DOHH2 (cell line): ENCODE measurements around the gene CMSS1.

Experiments used
- H3F3A ChIP-seq: fragments of 200-600 bp; sonication (generic), shearing (Covaris generic); 2 replicates; pipeline ENCODE4 v1.6.0; 2016; ENCODE audit warnings: antibody characterized with exemption, mild to moderate bottlenecking; ENCODE audit not compliant: control insufficient read depth, insufficient read depth
- H3K27ac ChIP-seq: fragments of 200-600 bp; sonication (generic); 2 replicates; pipeline ENCODE4 v1.5.1; 2014; ENCODE audit warnings: low read depth, mild to moderate bottlenecking, low read length, moderate library complexity
- H3K27me3 ChIP-seq: fragments of 200-600 bp; sonication (generic); 2 replicates; pipeline ENCODE4 v1.6.1; 2014; ENCODE audit warnings: mild to moderate bottlenecking, low read length, mixed read lengths; ENCODE audit not compliant: control insufficient read depth
- H3K36me3 ChIP-seq: fragments of 200-600 bp; sonication (generic); 2 replicates; pipeline ENCODE4 v1.6.1; 2014; ENCODE audit warnings: mild to moderate bottlenecking, low read length, moderate library complexity, mixed read lengths; ENCODE audit not compliant: control insufficient read depth
- H3K4me1 ChIP-seq: fragments of 200-600 bp; sonication (generic); 2 replicates; pipeline ENCODE4 v1.6.1; 2014; ENCODE audit warnings: mild to moderate bottlenecking, low read length, mixed read lengths; ENCODE audit not compliant: control insufficient read depth
- H3K4me2 ChIP-seq: fragments of 200-600 bp; sonication (generic); 2 replicates; pipeline ENCODE4 v1.6.0; 2014; ENCODE audit warnings: mild to moderate bottlenecking, low read length, moderate library complexity
- H3K4me3 ChIP-seq: fragments of 200-600 bp; sonication (generic); 2 replicates; pipeline ENCODE4 v1.5.1; 2014; ENCODE audit warnings: mild to moderate bottlenecking, low read length, mixed read lengths
- H3K79me2 ChIP-seq: fragments of 200-600 bp; sonication (generic); 2 replicates; pipeline ENCODE4 v1.6.1; 2014; ENCODE audit warnings: mild to moderate bottlenecking, low read length, mixed read lengths; ENCODE audit not compliant: control insufficient read depth
- H3K9me2 ChIP-seq: fragments of 200-600 bp; sonication (generic); replicated peaks from 2 replicates; pipeline ENCODE4 v1.6.1; 2014; ENCODE audit warnings: mild to moderate bottlenecking, low read length, mixed read lengths; ENCODE audit not compliant: control insufficient read depth
- H3K9me3 ChIP-seq: fragments of 200-600 bp; sonication (generic); 2 replicates; pipeline ENCODE4 v1.6.1; 2014; ENCODE audit warnings: antibody characterized with exemption, low read length, mixed read lengths; ENCODE audit not compliant: control insufficient read depth, insufficient read depth
- H4K20me1 ChIP-seq: fragments of 200-600 bp; sonication (generic); 2 replicates; pipeline ENCODE4 v1.6.0; 2014; ENCODE audit warnings: low read depth, mild to moderate bottlenecking, antibody characterized with exemption, low read length, moderate library complexity; ENCODE audit not compliant: control insufficient read depth, insufficient read depth
- CTCF ChIP-seq: fragments of 200-600 bp; sonication (generic); IDR thresholded peaks from one replicate; pipeline ENCODE4 v1.5.1; 2014; ENCODE audit warnings: antibody characterized with exemption, mild to moderate bottlenecking, low read depth, low read length; ENCODE audit not compliant: poor library complexity, severe bottlenecking
- EZH2phosphoT487 ChIP-seq: fragments of 200-600 bp; sonication (generic); IDR thresholded peaks from 2 replicates; pipeline ENCODE4 v1.6.1; 2017; ENCODE audit warnings: borderline replicate concordance, mild to moderate bottlenecking, antibody characterized with exemption, low read length, moderate library complexity, mixed read lengths

The CMSS1 gene

GRCh38 chr3:100207886-100208285, 390.2 kb downstream of the CMSS1 start:
- Histone ChIP-seq H3K4me3 (no peak overlapping the region), H3K4me2 (no peak overlapping the region), H3F3A (no peaks in the 10 kb centered on the region), H3K27me3 (no peaks in the 10 kb centered on the region), H3K36me3 (no peaks in the 10 kb centered on the region), H3K27ac (no peak overlapping the region), H3K9me3 (no peaks in the 10 kb centered on the region), H3K9me2 (no peaks in the 10 kb centered on the region), H3K79me2 (no peaks in the 10 kb centered on the region), H3K4me1 (no peaks in the 10 kb centered on the region), H4K20me1 (no peaks in the 10 kb centered on the region)
- no peak for TF ChIP-seq EZH2phosphoT487
- TF ChIP-seq CTCF: no peak

GRCh38 chr3:100209169-100209568, 391.5 kb downstream of the CMSS1 start:
- no peaks in the 10 kb centered on the region for H3K9me3 ChIP-seq
- H3F3A ChIP-seq: no peaks in the 10 kb centered on the region
- H3K9me2 ChIP-seq: no peaks in the 10 kb centered on the region
- no peak for TF ChIP-seq EZH2phosphoT487
- no peak for TF ChIP-seq CTCF
- H3K27ac ChIP-seq: no peak overlapping the region
- no peaks in the 10 kb centered on the region for H3K79me2 ChIP-seq
- H3K4me3 ChIP-seq: no peak overlapping the region
- no peaks in the 10 kb centered on the region for H3K4me1 ChIP-seq
- no peaks in the 10 kb centered on the region for H4K20me1 ChIP-seq
- no peaks in the 10 kb centered on the region for H3K36me3 ChIP-seq
- H3K4me2 ChIP-seq: no peak overlapping the region
- no peaks in the 10 kb centered on the region for H3K27me3 ChIP-seq

GRCh38 chr3:100209948-100210771, 392.5 kb downstream of the CMSS1 start:
- Histone ChIP-seq H3K4me1 (no peaks in the 10 kb centered on the region), H3K9me2 (no peaks in the 10 kb centered on the region), H3K27ac (no peak overlapping the region), H3F3A (no peaks in the 10 kb centered on the region), H3K4me2 (no peak overlapping the region), H3K36me3 (no peaks in the 10 kb centered on the region), H3K27me3 (no peaks in the 10 kb centered on the region), H4K20me1 (no peaks in the 10 kb centered on the region), H3K9me3 (no peaks in the 10 kb centered on the region), H3K79me2 (no peaks in the 10 kb centered on the region), H3K4me3 (no peak overlapping the region)
- TF ChIP-seq EZH2phosphoT487: no peak
- TF ChIP-seq CTCF: no peak
